B cell (primary cell): Measurements from ENCODE around the gene DPYSL4.

Experiments used
- CTCF ChIP-seq: fragments of 200-600 bp; IDR thresholded peaks from one replicate; pipeline ENCODE4 v1.8.0; 2022; ENCODE audit warnings: antibody characterized with exemption, mild to moderate bottlenecking
- EZH2 ChIP-seq: IDR thresholded peaks from 2 replicates; pipeline ENCODE4 v1.6.1; 2012; ENCODE audit warnings: borderline replicate concordance, low read depth, mild to moderate bottlenecking, moderate library complexity, low read length; ENCODE audit not compliant: insufficient read depth, poor library complexity, severe bottlenecking

- TF ChIP-seq CTCF (no peak), EZH2 (no peak)
These were observed 34.7 kb upstream of the DPYSL4 start for GRCh38 chr10:132151951-132152505.
